Measurements from ENCODE around the gene ST7. TPM values are rescaled to one million over a fixed set of nuclear protein-coding genes. Genes with fewer than 3 reads are reported as not detected.

The ST7 gene
- total RNA-seq, 1 donor from 2014 or later = 29.5 TPM

- DNase-seq (ENCODE audit: missing footprints) (no peak), ATAC-seq (no peak)
- intact Hi-C loops (cut with DNase I) = no loop called here
Measured at GRCh38 chr7:117041007-117041406, 87.7 kb downstream of the ST7 start.

GRCh38 chr7:117041822-117042221 is 88.5 kb downstream of the ST7 start:
- intact Hi-C loops (cut with DNase I) = no loop called here
- DNase-seq (ENCODE audit: missing footprints) (no peak), ATAC-seq (no peak)

- intact Hi-C loops (cut with DNase I) = no loop called here
- ATAC-seq = no peak
Measured at GRCh38 chr7:117043108-117043825, 90.0 kb downstream of the ST7 start.

GRCh38 chr7:117044664-117045063 is 91.4 kb downstream of the ST7 start:
- ATAC-seq (no peak), DNase-seq (ENCODE audit: missing footprints) (no peak)
- intact Hi-C loops (cut with DNase I) = no loop called here

More at GRCh38 chr7:117043108-117043825, 90.0 kb downstream of the ST7 start:
- no peak for DNase-seq (ENCODE audit: missing footprints)

- intact Hi-C loops (cut with DNase I) = no loop called here
- no peak for DNase-seq (ENCODE audit: missing footprints)
- ATAC-seq = no peak
Measured at GRCh38 chr7:117045927-117046710, 92.8 kb downstream of the ST7 start.

GRCh38 chr7:117047496-117047895 is 94.2 kb downstream of the ST7 start:
- ATAC-seq = no peak
- no peak for DNase-seq (ENCODE audit: missing footprints)
- intact Hi-C loops (cut with DNase I) = no loop called here

GRCh38 chr7:117048114-117048866 is 95.0 kb downstream of the ST7 start:
- DNase-seq (ENCODE audit: missing footprints) (no peak), ATAC-seq (no peak)
- intact Hi-C loops (cut with DNase I) = no loop called here

GRCh38 chr7:117048882-117049281 is 95.6 kb downstream of the ST7 start:
- intact Hi-C loops (cut with DNase I) = no loop called here
- ATAC-seq = no peak
- no peak for DNase-seq (ENCODE audit: missing footprints)

- ATAC-seq = no peak
- DNase-seq (ENCODE audit: missing footprints) = no peak
- intact Hi-C loops (cut with DNase I) = no loop called here
Measured at GRCh38 chr7:117051808-117052207, 98.5 kb downstream of the ST7 start.

- DNase-seq (ENCODE audit: missing footprints) (no peak), ATAC-seq (peak; percentile 72)
- intact Hi-C loops (cut with DNase I) = no loop called here
Measured at GRCh38 chr7:117053432-117053831, 100.1 kb downstream of the ST7 start.

GRCh38 chr7:117061751-117062150 is 108.5 kb downstream of the ST7 start:
- ATAC-seq (no peak), DNase-seq (ENCODE audit: missing footprints) (no peak)
- intact Hi-C loops (cut with DNase I) = no loop called here

- intact Hi-C loops (cut with DNase I) = no loop called here
- ATAC-seq = no peak
Measured at GRCh38 chr7:117062300-117062699, 109.0 kb downstream of the ST7 start.

GRCh38 chr7:117064688-117065087 is 111.4 kb downstream of the ST7 start:
- DNase-seq (ENCODE audit: missing footprints) (no peak), ATAC-seq (no peak)
- intact Hi-C loops (cut with DNase I) = no loop called here

More at GRCh38 chr7:117062300-117062699, 109.0 kb downstream of the ST7 start:
- no peak for DNase-seq (ENCODE audit: missing footprints)

- intact Hi-C loops (cut with DNase I) = no loop called here
- DNase-seq (ENCODE audit: missing footprints) (no peak), ATAC-seq (no peak)
Measured at GRCh38 chr7:117065571-117066150, 112.4 kb downstream of the ST7 start.

GRCh38 chr7:117066668-117067067 is 113.4 kb downstream of the ST7 start:
- intact Hi-C loops (cut with DNase I) = no loop called here
- DNase-seq (ENCODE audit: missing footprints) (no peak), ATAC-seq (peak; percentile 72)

GRCh38 chr7:117067340-117067739 is 114.0 kb downstream of the ST7 start:
- DNase-seq (ENCODE audit: missing footprints) (no peak), ATAC-seq (no peak)
- intact Hi-C loops (cut with DNase I) = no loop called here

- ATAC-seq (no peak), DNase-seq (ENCODE audit: missing footprints) (no peak)
- intact Hi-C loops (cut with DNase I) = no loop called here
Measured at GRCh38 chr7:117068511-117069145, 115.3 kb downstream of the ST7 start.

- no peak for ATAC-seq
- no peak for DNase-seq (ENCODE audit: missing footprints)
- intact Hi-C loops (cut with DNase I) = no loop called here
Measured at GRCh38 chr7:117069379-117069778, 116.1 kb downstream of the ST7 start.

- ATAC-seq = no peak
- no peak for DNase-seq (ENCODE audit: missing footprints)
- intact Hi-C loops (cut with DNase I) = no loop called here
Measured at GRCh38 chr7:117071551-117071950, 118.2 kb downstream of the ST7 start.
